RPMI8226 (cell line): ENCODE results near the gene DBF4B.

ENCODE experiments used
- DNase-seq: peaks from one replicate; pipeline ENCODE4 v3.0.0-alpha.2; 2015

DBF4B gene

DNA sequence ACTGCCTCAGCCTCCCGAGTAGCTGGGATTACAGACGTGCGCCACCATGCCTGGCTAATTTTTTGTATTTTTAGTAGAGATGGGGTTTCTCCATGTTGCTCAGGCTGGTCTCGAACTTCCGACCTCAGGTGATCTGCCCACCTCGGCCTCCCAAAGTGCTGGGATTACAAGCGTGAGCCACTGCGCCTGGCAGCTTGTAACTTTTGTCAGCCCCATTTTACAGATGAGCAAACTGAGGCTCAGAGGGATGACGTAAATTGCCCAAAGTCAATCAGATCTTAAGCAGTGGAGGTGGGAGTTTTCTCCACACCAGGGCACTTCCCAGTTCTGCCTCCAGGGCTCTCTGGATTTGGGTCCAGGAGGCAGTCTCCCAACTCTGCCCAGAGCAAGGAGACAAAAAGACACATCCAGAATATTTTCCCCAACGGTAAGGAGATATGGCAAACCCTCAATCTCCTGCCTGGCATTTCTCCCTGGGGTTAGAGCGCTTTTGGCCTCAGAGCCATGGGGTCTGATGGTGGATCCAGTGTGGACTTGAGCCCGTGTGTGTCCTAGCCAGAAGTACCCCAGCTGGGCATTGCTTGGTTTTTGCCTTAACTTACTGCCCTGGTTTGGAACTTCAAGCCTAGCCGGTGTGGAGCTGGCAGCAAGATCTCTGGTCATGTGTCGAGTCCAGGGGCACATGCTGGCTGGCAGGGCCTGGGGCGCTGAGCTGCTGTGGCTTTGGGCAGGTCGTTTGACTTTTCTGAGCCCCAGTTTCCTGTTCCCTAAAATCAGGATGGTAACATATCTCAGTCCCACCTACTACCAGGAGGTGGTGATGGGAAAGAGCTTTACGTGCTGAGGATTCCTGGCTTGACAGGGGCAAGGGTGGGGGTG is 53.7 kb downstream of the DBF4B start:
- DNase-seq, result no peak

DNA sequence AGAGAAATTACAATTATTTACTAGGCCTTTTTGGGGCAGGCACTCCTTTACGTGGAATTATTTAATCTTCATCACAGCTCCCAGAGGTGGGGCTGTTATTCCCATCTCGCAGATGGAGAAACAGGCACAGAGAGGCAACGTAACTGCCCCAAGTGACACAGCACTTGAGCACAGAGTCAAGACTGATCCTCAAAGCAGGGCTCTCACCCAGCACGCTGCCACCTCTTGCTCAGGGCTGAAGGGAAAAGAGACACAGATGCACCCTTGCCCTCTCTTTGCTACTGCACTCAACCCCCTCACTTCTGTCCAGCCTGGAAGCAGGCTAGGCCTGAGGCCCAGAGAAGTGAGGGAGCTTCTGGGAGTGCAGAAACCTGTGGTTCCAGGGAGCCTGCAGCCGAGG is 54.7 kb downstream of the DBF4B start:
- no peak for DNase-seq

DNA sequence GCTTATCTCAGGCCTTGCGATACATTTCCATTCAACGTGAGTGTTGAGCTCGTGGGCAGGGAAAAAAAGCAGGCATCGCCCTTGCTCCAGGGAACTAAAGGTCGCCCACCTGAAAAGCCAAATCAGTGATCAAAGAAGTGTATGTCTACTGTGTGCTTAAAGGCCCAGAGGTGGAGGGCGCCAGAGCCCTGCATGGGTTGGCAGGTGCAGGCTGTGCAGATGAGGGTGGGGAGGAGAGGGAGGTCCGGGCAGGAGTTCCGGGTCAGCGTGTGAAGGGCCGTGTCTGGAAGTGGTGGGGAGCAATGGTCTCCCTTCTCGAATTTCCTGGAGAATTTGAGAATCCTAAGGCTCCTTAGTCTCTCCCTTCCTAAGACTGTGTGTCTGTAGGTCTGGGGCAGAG is 57.5 kb downstream of the DBF4B start:
- DNase-seq, result peak; percentile 2

DNA sequence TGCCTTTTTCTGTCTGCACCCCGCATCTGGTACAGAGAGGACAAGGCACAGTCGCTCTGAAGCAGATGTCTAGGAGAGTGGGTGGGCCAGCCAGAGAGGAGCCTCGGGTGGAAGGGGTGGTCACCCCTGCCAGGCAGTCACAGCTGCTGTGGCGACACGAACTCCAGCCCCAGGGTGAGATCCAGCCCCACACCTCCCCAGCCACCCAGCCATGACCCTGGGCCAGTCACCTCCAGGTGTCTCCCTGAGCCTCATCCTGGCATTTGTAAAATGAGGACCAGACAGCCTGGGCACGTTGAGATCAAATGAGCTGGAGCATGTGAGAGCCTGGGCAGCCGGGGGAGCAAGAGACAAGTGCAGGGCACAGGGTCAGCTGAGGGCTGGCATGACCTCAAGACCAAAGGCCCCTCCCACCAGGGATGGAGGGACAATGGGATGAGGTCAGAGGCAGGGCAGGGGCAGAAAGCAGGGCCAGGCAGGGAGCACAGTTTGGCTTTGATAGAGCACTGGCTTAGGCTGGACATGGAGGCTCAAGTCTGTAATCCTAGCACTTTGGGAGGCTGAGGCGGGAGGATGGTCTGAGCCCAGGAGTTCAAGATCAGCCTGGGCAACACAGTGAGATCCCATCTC is 58.1 kb downstream of the DBF4B start:
- peak; percentile 19 for DNase-seq

DNA sequence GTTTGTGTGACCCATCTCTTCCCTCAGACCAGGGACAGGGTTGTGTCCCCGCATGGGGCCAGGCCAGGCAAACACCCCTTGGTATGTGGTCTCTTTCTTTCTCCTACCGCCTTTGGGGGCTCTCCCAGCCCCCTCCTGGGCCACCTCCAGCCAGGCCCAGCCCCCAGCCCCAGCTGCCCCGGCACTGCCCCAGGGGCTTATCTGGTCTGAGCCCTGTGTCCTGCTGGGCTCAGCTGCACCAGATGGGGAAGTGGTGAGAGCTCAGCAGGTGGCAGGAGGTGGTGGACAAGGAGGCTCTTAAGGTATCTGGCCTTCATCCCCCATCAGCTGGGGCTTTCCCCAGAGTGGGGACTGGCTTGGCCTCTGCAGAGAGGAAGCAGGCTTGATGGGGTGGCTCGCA is 59.0 kb downstream of the DBF4B start:
- peak; percentile 72 for DNase-seq

DNA sequence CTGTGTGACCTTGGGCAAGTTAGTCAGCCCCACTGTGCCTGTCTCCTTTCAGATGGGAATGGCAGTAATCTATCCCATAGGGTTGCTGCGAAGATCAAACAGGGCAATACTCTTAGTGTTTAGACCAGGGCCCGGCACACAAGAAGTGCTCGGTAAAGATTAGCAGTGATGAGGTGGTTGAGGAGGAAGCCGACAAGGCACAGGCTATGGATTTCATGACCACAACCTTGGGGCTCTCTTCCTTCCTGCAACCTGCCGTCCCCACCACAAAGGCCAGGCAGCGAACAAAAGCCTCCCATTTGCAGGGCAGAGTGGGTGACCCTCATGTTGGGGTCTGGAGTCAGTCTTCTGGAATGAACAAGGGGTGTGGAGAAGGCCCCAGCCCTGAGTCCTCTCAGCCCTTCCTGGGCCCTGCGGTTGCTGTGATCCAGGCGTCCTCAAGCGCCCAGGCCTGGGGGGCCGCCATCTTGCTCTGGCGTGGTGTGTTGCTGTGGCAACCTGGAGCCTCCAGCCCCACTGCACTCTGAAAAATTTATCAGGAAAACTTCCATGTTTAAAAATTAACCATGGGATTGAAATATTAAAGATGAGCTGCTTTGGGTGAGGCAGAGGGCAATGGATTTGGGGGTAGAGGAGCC is 60.2 kb downstream of the DBF4B start:
- no peak for DNase-seq

DNA sequence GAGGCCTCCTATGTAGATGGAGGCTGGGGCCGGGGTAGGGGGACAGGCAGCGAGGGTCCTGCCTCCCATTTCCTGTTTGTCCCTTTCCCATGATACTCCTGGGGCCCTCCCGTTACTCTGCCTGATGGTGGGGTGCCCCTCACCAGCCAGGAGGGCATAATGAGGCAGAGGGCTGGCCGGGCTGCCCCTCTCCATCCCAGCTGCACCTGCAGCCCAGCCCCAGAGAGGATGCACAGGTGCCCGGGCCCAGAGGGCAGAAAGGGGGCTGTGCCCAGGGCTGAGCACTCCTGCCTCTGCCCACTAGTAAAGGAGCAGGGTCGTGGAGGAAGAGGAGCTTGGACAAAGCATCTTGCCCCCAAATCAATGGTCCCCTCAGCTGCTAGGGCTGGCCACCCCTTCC is 60.8 kb downstream of the DBF4B start:
- DNase-seq, result no peak

DNA sequence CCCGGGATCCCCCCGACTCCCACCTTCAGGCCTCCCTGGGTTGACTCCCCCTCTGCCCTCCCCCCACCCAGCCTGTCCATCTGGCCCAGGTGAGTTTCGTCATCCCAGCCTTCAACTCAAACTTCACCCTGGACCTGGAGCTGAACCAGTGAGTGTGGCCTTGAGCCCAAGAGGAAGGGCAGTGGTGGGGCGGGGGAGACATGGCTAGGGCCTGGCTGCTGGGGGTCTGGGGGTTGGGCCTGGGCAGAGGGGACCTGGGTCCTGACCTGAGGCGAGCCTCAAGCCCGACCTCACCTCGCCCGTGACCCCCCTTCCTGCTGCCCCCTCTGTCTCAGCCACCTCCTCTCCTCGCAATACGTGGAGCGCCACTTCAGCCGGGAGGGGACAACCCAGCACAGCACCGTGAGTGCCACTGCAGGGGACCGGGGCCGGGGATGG is 61.2 kb downstream of the DBF4B start:
- DNase-seq, result peak; percentile 2

DNA sequence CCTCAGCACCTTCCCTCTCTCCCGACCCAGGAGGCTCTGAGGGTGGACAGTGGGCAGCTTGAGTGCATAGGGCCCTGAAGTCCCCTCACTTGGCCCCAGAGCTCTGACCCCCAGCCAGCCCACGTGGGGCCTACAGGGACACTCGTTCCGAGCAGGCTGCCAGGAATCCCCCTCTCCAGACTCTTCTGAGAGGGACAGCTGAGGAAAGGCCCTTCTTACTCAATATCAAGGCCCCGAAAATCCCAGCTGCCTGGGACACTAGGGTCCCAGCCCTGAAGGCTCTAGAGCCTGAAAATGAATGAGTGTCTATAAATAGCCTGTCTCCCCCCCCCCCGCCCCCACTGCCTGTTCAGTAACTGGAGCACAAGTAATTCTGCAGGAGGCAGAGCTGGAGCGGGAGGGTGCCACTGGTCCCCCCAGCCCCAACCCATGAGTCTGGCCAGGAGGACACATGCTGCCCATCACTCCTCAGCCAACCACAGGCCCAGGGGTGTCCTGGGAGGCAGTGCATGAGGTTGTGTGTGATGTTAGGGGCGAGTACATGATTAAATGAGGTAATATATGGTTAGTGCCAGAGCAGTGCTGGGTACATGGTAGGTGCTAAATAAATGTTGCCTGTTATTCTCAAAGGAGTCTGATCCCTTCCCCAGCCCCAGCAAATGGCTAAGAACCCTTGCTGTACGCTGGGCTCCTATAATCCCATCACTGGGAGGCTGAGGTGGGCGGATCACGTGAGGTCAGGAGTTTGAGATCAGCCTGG is 61.9 kb downstream of the DBF4B start:
- no peak for DNase-seq

DNA sequence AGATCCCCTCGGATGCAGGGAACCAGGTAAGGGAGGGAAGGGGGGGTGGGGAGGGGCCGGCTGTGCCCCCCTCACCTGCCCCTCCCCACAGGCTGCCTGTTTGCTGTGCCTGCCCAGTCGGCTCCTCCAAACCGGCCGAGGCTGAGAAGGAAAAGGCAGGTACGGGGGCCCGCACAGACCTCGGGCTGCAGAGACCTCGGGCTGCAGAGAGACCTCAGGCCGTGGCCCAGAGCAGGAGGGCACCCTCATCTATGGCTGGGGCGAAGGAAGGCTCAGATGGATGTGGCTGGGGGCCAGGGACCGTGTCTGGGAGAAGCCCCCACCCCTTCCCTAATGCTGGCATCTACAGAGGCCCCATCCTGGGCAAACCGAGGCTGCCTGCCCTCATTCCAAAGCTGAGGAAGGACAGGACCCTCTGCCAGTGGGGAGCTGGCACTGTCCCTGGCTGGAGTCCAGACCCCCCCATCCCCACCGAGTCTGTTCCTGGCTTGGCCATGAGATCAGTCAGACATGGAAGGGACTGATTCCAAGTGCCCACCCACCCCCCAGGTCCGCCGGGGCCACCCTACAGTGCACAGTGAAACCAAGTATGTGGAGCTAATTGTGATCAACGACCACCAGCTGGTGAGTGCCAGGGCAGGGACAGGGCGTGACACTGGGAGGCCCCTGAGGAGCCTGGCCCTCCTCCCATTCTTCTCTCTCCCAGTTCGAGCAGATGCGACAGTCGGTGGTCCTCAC is 64.0 kb downstream of the DBF4B start:
- no peak for DNase-seq

DNA sequence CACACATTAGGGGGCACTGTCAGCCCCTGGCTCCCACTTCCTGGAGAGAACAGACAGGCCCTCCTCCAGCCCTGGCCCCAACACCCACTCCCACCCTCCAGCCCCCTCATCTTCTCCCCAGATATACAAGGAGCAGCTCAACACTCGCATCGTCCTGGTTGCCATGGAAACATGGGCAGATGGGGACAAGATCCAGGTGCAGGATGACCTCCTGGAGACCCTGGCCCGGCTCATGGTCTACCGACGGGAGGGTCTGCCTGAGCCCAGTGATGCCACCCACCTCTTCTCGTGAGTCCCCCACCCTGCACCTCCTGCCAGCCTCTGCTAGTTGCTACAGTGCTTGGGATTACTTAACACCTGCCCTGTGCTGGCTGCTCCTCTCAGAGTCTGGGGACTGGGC is 64.7 kb downstream of the DBF4B start:
- DNase-seq, result no peak

DNA sequence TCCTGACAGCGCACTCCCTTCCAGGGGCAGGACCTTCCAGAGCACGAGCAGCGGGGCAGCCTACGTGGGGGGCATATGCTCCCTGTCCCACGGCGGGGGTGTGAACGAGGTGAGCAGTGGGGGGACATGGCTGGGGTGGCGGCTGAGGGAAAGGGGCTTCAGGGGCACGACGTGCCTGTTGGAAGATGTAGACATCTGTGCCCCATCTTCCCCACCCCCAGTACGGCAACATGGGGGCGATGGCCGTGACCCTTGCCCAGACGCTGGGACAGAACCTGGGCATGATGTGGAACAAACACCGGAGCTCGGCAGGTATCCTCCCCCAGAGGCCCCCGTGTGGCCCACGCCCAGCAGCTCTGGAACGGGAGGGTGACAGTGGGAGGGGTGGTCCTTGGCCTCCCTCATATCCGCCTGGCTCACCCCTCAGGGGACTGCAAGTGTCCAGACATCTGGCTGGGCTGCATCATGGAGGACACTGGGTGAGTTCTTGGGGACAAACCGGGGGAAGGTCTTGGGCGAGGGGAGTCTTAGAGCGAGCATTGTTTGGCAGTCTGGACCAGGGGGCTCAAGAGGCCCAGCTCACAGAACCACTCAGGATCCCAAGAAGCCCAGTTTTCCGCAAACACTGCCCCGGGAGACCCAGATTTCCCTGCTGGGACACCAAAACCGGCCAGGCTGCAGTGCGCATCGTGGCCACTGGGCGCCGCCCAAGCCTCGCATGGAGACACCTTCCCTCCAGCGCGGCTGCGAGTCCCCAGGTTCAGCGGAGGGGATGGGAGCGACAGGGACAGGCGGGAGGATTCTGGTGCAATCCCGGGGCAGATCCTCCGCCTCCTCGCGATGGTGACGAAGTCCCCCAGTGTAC is 66.0 kb downstream of the DBF4B start:
- DNase-seq, result peak; percentile 92

DNA sequence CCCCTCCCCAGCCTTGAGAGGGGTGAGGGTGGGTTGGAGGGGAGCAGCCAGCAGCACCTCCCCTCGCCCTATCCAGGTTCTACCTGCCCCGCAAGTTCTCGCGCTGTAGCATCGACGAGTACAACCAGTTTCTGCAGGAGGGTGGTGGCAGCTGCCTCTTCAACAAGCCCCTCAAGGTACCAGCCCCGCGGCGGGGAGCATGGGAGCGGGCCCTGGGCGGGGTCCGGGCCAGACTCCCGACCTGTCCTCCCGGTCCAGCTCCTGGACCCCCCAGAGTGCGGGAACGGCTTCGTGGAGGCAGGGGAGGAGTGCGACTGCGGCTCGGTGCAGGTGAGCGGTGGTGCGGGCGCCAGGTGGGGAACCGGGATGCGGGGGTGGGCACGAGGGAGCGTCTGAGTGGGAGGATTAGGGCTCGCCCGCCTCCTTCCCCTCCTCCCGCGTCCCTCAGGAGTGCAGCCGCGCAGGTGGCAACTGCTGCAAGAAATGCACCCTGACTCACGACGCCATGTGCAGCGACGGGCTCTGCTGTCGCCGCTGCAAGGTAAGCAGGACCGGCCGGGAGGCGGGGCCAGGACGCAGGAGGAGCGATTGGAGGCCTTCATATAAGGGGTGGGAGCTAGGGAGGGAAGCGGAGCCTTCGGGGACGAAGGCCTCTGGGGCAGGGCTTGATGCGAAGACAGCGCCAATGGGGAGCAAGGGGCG is 66.8 kb downstream of the DBF4B start:
- DNase-seq, result peak; percentile 99

DNA sequence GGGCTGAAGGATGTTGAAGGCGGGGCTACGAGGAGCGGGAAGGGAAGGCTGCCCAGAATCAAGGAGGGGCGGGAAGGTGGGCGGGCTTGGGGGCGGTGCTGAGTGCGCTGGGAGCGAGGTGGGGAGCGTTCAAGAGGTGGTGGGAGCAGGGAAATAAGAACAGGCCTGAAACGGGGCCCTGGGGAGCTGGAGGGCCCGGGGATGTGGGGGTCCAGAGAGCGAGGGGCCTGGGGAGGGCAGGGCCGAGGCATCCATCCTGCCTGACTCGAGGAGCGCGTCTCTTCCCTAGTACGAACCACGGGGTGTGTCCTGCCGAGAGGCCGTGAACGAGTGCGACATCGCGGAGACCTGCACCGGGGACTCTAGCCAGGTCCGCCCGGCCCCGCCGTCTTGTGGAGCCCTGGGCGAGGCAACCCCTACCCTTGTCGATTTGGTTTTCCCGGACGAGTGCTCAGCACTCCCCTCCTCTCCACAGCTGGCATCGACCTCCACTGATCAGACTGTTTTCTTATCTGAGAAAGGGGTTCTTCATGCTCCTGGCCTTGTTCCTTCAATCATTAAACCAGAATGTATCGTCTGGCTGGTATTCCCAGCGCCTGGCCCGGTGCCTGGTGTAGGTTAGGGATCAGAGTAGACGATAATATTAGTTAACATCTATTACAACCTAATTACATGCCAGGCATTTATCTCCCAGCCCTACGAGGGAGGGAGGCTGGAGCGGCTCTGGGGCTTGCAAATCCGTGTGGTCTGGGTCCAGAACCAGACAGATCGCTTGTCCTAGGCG is 67.6 kb downstream of the DBF4B start:
- peak; percentile 1 for DNase-seq

DNA sequence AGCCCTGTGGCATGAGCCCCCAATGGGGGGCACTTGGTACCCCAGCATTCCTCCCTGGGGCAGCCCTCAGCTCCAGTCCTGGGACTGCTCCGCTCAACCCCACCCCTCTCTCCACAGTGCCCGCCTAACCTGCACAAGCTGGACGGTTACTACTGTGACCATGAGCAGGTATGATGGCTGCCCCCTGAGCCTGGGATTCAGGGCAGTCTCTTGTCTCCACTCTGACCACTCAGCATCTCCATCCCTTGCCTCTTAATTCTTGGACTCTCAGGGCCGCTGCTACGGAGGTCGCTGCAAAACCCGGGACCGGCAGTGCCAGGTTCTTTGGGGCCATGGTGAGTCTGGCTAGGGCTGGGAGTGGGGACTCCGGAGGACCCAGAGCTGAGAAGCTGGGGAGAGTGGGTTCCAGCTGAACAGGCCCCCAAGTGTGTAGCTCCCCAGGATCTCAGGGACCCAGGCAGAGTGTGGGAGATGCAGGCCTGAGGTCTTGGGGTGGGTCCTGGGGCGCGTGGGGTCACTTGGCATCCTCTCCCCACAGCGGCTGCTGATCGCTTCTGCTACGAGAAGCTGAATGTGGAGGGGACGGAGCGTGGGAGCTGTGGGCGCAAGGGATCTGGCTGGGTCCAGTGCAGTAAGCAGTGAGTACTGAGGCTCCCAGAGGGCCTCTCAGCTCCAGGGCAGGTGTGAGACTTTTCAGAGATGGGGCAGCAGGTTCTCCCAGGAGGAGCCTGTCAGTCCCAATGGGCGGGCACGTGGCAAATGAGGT is 68.3 kb downstream of the DBF4B start:
- DNase-seq, result peak; percentile 1

DNA sequence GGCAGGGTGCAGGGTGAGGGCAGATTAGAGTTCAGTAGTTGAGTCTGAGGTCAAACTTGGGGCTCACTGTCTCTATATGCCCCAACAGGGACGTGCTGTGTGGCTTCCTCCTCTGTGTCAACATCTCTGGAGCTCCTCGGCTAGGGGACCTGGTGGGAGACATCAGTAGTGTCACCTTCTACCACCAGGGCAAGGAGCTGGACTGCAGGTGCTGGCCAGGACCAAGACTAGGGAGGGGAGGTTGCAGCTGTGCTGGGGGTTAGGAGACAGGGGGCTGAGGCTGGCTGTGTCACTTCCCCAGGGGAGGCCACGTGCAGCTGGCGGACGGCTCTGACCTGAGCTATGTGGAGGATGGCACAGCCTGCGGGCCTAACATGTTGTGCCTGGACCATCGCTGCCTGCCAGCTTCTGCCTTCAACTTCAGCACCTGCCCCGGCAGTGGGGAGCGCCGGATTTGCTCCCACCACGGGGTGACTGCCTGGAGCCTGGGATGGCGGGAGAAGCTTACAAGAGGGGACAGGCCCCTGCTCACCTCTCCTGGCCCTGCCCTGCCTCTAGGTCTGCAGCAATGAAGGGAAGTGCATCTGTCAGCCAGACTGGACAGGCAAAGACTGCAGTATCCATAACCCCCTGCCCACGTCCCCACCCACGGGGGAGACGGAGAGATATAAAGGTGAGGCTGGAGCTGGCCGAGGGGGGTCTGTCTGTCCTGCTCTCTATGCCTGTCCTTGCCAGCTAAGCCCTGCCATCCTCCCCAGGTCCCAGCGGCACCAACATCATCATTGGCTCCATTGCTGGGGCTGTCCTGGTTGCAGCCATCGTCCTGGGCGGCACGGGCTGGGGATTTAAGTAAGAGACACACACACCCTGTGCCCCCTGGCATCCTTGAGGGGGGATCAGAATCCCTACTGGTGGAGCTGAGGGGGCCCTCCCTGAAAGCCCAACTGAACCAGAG is 69.2 kb downstream of the DBF4B start:
- DNase-seq, result peak; percentile 7

DNA sequence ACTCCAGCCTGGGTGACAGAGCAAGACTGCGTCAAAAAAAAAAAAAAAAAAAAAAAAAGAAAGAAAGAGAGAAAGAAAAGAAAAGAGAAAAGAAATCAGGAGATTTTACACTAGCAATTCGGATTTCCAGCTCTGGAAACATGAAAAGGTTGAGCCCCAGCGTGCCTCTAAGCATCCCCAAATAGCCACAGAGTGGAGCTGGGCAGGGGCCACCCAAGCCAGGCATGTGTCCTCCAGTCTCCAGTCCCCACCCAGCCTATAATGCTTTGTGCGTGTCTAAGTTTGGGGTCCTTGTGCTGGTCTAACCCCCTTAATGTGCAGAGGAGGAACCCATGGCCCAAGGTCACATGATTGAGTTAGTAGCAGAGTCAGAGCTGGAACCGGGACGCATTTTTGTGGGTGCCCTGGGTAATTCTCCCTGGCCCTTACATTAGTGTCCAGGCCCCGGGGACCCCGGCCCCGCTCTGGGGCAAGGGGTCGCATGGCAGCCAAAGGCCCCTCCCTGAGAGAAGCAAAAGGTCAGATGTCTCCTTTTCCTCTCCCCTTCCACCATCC is 70.3 kb downstream of the DBF4B start:
- no peak for DNase-seq
